Astrocyte (in vitro differentiated cells and primary cell): ENCODE results near the gene NCF2. TPM values are rescaled to one million over a fixed set of nuclear protein-coding genes. Genes with fewer than 3 reads are reported as not detected.

Source experiments
- DNase-seq: peaks from one replicate; pipeline ENCODE4 v3.0.0-alpha.2; 2010; ENCODE audit warnings: low read depth
- FAIRE-seq: peaks from 2 replicates; lab custom pipeline; 2011; peaks lifted over from hg19 to GRCh38; lab: Jason Lieb, UNC
- H2AFZ ChIP-seq: 2 replicates; pipeline ENCODE4 v1.6.0; 2012; ENCODE audit warnings: low read depth, low read length, inconsistent platforms
- H3K27ac ChIP-seq: 2 replicates; pipeline ENCODE4 v1.5.1; 2011; ENCODE audit warnings: low read depth, low read length, inconsistent platforms
- H3K27me3 ChIP-seq: 2 replicates; pipeline ENCODE4 v1.6.0; 2011; ENCODE audit warnings: low read length, inconsistent platforms; ENCODE audit not compliant: insufficient read depth
- H3K36me3 ChIP-seq: 2 replicates; pipeline ENCODE4 v1.5.1; 2011; ENCODE audit warnings: low read length, inconsistent platforms; ENCODE audit not compliant: insufficient read depth
- H3K4me1 ChIP-seq: 2 replicates; pipeline ENCODE4 v1.5.1; 2011; ENCODE audit warnings: low read length, inconsistent platforms; ENCODE audit not compliant: insufficient read depth
- H3K4me2 ChIP-seq: 2 replicates; pipeline ENCODE4 v1.6.0; 2012; ENCODE audit warnings: low read length, inconsistent platforms
- H3K4me3 ChIP-seq: 2 replicates; pipeline ENCODE4 v1.5.1; 2011; ENCODE audit warnings: low read depth, mild to moderate bottlenecking, low read length, inconsistent platforms; ENCODE audit not compliant: insufficient read depth
- H3K79me2 ChIP-seq: 2 replicates; pipeline ENCODE4 v1.6.0; 2012; ENCODE audit warnings: mild to moderate bottlenecking, low read length, inconsistent platforms; ENCODE audit not compliant: insufficient read depth
- H3K9ac ChIP-seq: 2 replicates; pipeline ENCODE4 v1.6.0; 2012; ENCODE audit warnings: mild to moderate bottlenecking, low read length, inconsistent platforms
- H3K9me3 ChIP-seq: 2 replicates; pipeline ENCODE4 v1.5.1; 2012; ENCODE audit warnings: low read depth, mild to moderate bottlenecking, low read length, inconsistent platforms; ENCODE audit not compliant: insufficient read depth
- H4K20me1 ChIP-seq: 2 replicates; pipeline ENCODE4 v1.6.0; 2012; ENCODE audit warnings: low read length, inconsistent platforms; ENCODE audit not compliant: insufficient read depth
- H3K27ac Mint-ChIP-seq: one replicate; pipeline ENCODE4 v1.8.0; 2021; ENCODE audit warnings: mild to moderate bottlenecking, mixed read lengths; ENCODE audit not compliant: unreplicated experiment
- H3K27me3 Mint-ChIP-seq: one replicate; pipeline ENCODE4 v1.8.0; 2021; ENCODE audit warnings: low read depth, mixed read lengths; ENCODE audit not compliant: unreplicated experiment
- H3K36me3 Mint-ChIP-seq: one replicate; pipeline ENCODE4 v1.8.0; 2021; ENCODE audit warnings: low read depth, mixed read lengths; ENCODE audit not compliant: unreplicated experiment
- H3K4me1 Mint-ChIP-seq: one replicate; pipeline ENCODE4 v1.8.0; 2021; ENCODE audit warnings: low read depth, mixed read lengths; ENCODE audit not compliant: unreplicated experiment
- H3K4me3 Mint-ChIP-seq: one replicate; pipeline ENCODE4 v1.8.0; 2021; ENCODE audit warnings: mild to moderate bottlenecking, moderate library complexity, mixed read lengths; ENCODE audit not compliant: unreplicated experiment
- H3K9me3 Mint-ChIP-seq: one replicate; pipeline ENCODE4 v1.8.0; 2021; ENCODE audit warnings: mild to moderate bottlenecking, mixed read lengths; ENCODE audit not compliant: unreplicated experiment
- EZH2 ChIP-seq: IDR thresholded peaks from 2 replicates; pipeline ENCODE4 v1.6.1; 2012; ENCODE audit warnings: mild to moderate bottlenecking, low read length, inconsistent platforms; ENCODE audit not compliant: insufficient read depth
- total RNA-seq: library from RNA; stranded (reverse); gene quantifications from 2 replicates; pipeline ENCODE4 v1.2.1, GENCODE V29; 2021
- TF ChIP-seq, protein P1 (sequence below): IDR thresholded peaks from 2 replicates; pipeline ENCODE4 v1.5.1; 2011; ENCODE audit warnings: low read depth, mild to moderate bottlenecking, inconsistent platforms, low read length, moderate library complexity; ENCODE audit not compliant: insufficient read depth

The NCF2 gene
- total RNA-seq, 1 donor from 2014 or later: 4.3 TPM

DNA sequence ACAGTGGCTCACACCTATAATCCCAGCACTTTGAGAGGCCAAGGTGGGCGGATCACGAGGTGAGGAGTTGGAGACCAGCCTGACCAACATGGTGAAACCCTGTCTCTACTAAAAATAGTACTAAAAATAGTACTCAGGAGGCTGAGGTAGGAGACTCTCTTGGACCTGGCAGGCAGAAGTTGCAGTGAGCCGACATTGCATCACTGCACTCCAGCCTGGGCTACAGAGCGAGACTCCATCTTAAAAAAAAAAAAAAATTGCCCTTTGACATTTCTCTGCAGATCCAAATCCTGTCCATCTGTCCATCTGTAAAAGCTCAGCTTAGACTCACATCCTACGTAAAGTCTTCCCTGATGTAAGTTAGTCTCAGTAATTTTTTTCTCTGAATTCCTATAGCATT is 6.2 kb upstream of the NCF2 start:
- no peak for FAIRE-seq
- no peaks in the 10 kb centered on the region for H3K9me3 Mint-ChIP-seq

DNA sequence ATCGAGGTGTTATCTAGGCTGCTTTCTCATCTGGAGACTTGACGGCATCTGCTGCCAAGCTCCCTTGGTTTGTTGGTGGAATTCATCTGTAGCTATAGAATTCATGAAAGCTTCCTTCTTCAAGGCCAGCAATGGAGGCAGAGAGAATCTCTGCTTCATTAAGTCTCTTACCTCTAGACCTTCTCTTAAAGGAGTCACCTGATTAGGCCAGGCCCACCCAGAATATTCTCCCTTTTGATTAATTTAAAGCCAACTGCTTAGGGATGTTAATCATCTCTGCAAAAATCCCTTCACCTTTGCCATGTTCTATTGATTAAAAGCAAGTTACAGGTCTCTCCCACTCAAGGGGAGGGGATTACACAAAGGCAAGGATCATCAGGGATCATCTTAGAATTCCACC is 5.3 kb upstream of the NCF2 start:
- Histone ChIP-seq H3K4me3 (no peak overlapping the region), H2AFZ (no peak overlapping the region), H3K36me3 (no peaks in the 10 kb centered on the region), H3K79me2 (no peaks in the 10 kb centered on the region), H3K27me3 (no peaks in the 10 kb centered on the region), H4K20me1 (no peaks in the 10 kb centered on the region), H3K4me1 (no peaks in the 10 kb centered on the region), H3K9ac (no peak overlapping the region), H3K9me3 (no peaks in the 10 kb centered on the region), H3K27ac (no peak overlapping the region), H3K4me2 (no peak overlapping the region)
- peaks cover 3% of the 10 kb centered on the region for H3K27me3 Mint-ChIP-seq
- no peak overlapping the region for H3K27ac Mint-ChIP-seq
- H3K36me3 Mint-ChIP-seq: no peaks in the 10 kb centered on the region
- FAIRE-seq (no peak), DNase-seq (no peak)
- no peak overlapping the region for H3K4me3 Mint-ChIP-seq
- H3K4me1 Mint-ChIP-seq: no peaks in the 10 kb centered on the region
- no peaks in the 10 kb centered on the region for H3K9me3 Mint-ChIP-seq
- no peak for TF ChIP-seq EZH2
- TF ChIP-seq, protein P1, sequence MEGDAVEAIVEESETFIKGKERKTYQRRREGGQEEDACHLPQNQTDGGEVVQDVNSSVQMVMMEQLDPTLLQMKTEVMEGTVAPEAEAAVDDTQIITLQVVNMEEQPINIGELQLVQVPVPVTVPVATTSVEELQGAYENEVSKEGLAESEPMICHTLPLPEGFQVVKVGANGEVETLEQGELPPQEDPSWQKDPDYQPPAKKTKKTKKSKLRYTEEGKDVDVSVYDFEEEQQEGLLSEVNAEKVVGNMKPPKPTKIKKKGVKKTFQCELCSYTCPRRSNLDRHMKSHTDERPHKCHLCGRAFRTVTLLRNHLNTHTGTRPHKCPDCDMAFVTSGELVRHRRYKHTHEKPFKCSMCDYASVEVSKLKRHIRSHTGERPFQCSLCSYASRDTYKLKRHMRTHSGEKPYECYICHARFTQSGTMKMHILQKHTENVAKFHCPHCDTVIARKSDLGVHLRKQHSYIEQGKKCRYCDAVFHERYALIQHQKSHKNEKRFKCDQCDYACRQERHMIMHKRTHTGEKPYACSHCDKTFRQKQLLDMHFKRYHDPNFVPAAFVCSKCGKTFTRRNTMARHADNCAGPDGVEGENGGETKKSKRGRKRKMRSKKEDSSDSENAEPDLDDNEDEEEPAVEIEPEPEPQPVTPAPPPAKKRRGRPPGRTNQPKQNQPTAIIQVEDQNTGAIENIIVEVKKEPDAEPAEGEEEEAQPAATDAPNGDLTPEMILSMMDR: no peak

More for the DNA sequence above, 6.2 kb upstream of the NCF2 start:
- Histone ChIP-seq H3K9ac (no peak overlapping the region), H3K9me3 (no peaks in the 10 kb centered on the region), H3K27ac (no peak overlapping the region), H2AFZ (no peak overlapping the region), H4K20me1 (no peaks in the 10 kb centered on the region), H3K79me2 (no peaks in the 10 kb centered on the region), H3K4me1 (no peaks in the 10 kb centered on the region), H3K4me2 (no peak overlapping the region), H3K36me3 (no peaks in the 10 kb centered on the region), H3K27me3 (no peaks in the 10 kb centered on the region), H3K4me3 (no peak overlapping the region)
- no peak overlapping the region for H3K27ac Mint-ChIP-seq
- TF ChIP-seq, protein P1: no peak
- no peak for TF ChIP-seq EZH2
- no peak overlapping the region for H3K4me3 Mint-ChIP-seq
- no peaks in the 10 kb centered on the region for H3K36me3 Mint-ChIP-seq
- DNase-seq: no peak
- peaks cover 5% of the 10 kb centered on the region for H3K27me3 Mint-ChIP-seq
- no peaks in the 10 kb centered on the region for H3K4me1 Mint-ChIP-seq

DNA sequence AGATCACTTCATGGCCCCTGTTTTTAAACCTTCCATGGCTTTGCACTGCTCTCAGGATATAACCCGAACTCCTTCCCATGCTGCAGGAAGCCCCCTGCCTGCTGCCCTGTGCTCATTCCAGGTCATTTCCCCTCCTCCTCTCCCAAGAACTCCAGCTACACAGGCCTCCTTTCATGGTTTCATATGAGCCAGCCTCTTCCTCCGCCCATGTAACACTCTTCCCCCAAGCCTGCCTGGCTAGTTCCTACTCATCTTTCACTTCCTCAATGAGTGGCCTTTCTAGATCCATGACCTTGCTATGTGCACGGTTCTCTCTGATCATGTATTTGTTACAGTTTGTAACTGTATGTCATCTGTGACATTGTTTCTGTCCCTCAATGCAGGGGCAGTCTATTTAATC is 3.1 kb upstream of the NCF2 start:
- Mint-ChIP-seq H3K4me1 (no peaks in the 10 kb centered on the region), H3K27ac (no peak overlapping the region), H3K36me3 (no peaks in the 10 kb centered on the region), H3K4me3 (no peak overlapping the region), H3K27me3 (no peaks in the 10 kb centered on the region), H3K9me3 (no peaks in the 10 kb centered on the region)
- Histone ChIP-seq H3K27me3 (no peaks in the 10 kb centered on the region), H3K9ac (no peak overlapping the region), H3K27ac (no peak overlapping the region), H3K9me3 (no peaks in the 10 kb centered on the region), H2AFZ (no peak overlapping the region), H3K4me3 (no peak overlapping the region), H4K20me1 (no peaks in the 10 kb centered on the region), H3K4me2 (no peak overlapping the region), H3K4me1 (no peaks in the 10 kb centered on the region), H3K36me3 (no peaks in the 10 kb centered on the region), H3K79me2 (no peaks in the 10 kb centered on the region)
- FAIRE-seq (no peak), DNase-seq (no peak)
- TF ChIP-seq EZH2: no peak
- TF ChIP-seq, protein P1: no peak
